Activated T-helper 17 cell treated with anti-CD3 and anti-CD28 coated beads, Interleukin-2, amount 50 U/mL, for 72 hours (primary cell): ENCODE results near the gene MGAT4D. TPM values are rescaled to one million over a fixed set of nuclear protein-coding genes. Genes with fewer than 3 reads are reported as not detected.
"Not testable (repeated sequence)": the region's sequence is repeated elsewhere in the genome, so short reads cannot be mapped to it uniquely, and the experiment has no call there.

ENCODE experiments used
- ATAC-seq: fragments of 150-1000 bp; cut with Tn5 transposase; replicated peaks from 2 replicates; pipeline ENCODE4 v1.10.0; 2021; ENCODE audit warnings: mild to moderate bottlenecking, moderate library complexity
- H3K27ac Mint-ChIP-seq: one replicate; pipeline ENCODE4 v1.8.0; 2022; ENCODE audit warnings: mixed read lengths
- H3K27me3 Mint-ChIP-seq: one replicate; pipeline ENCODE4 v1.8.0; 2022; ENCODE audit warnings: mixed read lengths
- H3K36me3 Mint-ChIP-seq: one replicate; pipeline ENCODE4 v1.8.0; 2022; ENCODE audit warnings: low read depth, mild to moderate bottlenecking, mixed read lengths
- H3K4me1 Mint-ChIP-seq: one replicate; pipeline ENCODE4 v1.8.0; 2022; ENCODE audit warnings: mixed read lengths
- H3K4me3 Mint-ChIP-seq: one replicate; pipeline ENCODE4 v1.8.0; 2022; ENCODE audit warnings: mild to moderate bottlenecking, mixed read lengths
- H3K9me3 Mint-ChIP-seq: one replicate; pipeline ENCODE4 v1.8.0; 2022; ENCODE audit warnings: mixed read lengths
- total RNA-seq, 2 donors: library from RNA; stranded (reverse); gene quantifications; one replicate each; pipeline ENCODE4 v1.2.3, GENCODE V29; 2022

Gene MGAT4D
- total RNA-seq, 2 donors from 2014 or later = not detected

DNA sequence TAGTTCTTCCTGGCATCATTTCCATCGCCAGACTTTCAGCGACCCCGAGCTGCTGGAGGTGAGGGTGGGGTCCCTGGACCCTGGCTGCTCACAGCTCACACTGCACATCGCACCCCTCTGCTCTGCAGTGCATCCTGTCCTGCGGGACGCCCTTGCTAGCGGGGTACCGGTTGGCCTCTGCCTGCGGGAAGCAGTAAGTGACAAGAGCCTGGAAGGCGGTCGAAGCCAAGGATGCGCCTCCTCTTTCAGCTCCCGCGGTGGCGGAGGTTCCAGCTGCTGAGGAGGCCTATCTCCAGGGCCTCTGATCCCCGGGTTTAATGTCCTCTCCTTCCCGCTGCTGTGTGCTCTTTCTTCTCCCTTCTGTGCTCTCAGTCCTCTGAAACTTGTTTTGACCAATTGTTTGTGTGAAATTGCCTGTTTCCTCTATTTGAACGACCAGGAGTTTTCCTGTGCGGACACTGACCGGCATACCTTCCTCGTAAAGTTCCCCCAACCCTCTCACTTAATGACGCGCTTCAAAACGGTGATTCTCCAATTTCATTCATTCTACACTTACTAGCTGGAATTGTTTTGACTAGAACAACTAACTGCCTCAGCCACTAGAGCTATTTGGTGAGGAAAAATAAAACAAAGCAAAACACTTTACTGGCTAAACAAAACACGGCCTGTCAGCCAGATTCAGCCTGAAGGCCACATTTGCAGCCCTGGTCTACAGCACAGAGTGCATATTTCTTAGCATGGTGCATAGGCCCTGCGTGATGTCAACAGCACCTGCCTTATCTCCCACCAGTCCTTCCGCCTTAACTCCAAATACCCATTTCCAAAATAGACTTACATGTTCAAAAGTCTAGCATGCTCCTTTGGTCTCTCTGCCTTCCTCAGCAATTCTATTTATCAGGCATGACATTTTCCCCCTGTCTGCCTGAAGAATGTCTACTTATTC lies 28.0 kb downstream of the MGAT4D start:
- Mint-ChIP-seq H3K27me3 (peaks cover 27% of the 10 kb centered on the region), H3K27ac (no peak overlapping the region), H3K9me3 (no peaks in the 10 kb centered on the region), H3K4me3 (no peak overlapping the region), H3K36me3 (no peaks in the 10 kb centered on the region), H3K4me1 (no peaks in the 10 kb centered on the region)
- ATAC-seq = no peak

DNA sequence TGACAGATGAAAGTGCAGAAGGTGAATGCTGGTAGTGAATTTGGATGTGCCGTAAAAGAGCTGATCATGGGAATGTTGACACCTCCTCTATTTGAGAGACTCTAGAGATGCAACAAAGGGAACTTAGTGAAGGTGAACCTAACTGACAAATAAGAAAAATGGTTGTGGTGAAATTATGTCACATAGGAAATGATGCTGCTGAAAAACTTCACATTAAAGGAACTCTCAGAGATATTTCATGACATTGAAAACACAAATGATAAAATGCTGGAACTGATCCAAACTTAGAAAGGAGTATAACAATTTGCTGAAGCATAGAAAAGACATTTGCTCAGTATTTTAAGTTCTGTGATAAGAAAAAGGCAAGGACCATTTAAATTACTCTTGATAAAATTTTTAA lies 31.9 kb downstream of the MGAT4D start:
- no peaks in the 10 kb centered on the region for H3K36me3 Mint-ChIP-seq
- H3K9me3 Mint-ChIP-seq = no peaks in the 10 kb centered on the region
- H3K27me3 Mint-ChIP-seq = peaks cover 32% of the 10 kb centered on the region
- no peak overlapping the region for H3K27ac Mint-ChIP-seq
- no peak for ATAC-seq
- H3K4me3 Mint-ChIP-seq = no peak overlapping the region
- no peaks in the 10 kb centered on the region for H3K4me1 Mint-ChIP-seq

DNA sequence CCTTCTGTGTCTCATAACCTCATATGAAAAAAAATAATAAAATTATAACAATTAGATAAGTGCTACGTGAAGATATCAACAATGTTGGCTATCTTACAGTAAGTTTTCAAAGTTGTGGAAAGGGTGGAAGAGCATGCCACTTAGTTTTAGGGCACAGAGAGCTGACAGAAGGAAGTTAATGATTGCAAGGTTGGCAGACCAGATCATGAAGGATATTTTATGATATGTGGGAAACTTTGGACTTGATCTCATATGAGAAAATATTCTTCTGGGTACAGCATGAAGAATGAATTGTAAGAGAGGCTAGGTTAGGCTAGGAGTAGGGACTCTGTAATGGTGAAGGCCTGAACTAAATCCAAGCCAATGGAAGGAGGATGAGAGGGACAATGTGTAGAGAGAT lies 34.5 kb downstream of the MGAT4D start:
- Mint-ChIP-seq H3K36me3 (no peaks in the 10 kb centered on the region), H3K27ac (no peak overlapping the region), H3K27me3 (peaks cover 22% of the 10 kb centered on the region), H3K4me3 (no peak overlapping the region), H3K9me3 (no peaks in the 10 kb centered on the region), H3K4me1 (no peaks in the 10 kb centered on the region)
- no peak for ATAC-seq

DNA sequence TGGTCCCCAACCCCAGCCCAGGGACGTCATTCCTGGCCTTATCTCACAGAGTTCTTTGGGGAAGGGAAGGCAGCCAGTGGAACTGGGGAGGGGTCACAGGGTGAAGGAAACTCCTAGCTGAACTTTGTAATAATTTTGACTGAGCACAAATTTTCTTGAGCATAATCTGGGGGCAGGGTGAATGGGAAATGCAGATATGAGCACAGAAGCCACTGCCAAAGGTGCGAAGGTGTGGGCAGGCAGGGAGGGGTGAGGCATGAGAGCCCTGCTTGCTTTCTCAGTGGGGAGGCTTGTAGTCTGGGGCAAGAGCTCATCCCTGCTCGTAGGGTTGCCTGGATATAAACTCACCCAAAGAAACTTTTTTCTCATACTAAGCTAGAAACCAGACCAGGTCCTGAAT lies 34.9 kb downstream of the MGAT4D start:
- Mint-ChIP-seq H3K4me3 (no peak overlapping the region), H3K36me3 (no peaks in the 10 kb centered on the region), H3K27ac (no peak overlapping the region), H3K4me1 (no peaks in the 10 kb centered on the region), H3K27me3 (peaks cover 23% of the 10 kb centered on the region), H3K9me3 (no peaks in the 10 kb centered on the region)
- no peak for ATAC-seq

GRCh38 chr4:140450352-140450751 lies 47.7 kb downstream of the MGAT4D start:
- H3K9me3 Mint-ChIP-seq = no peaks in the 10 kb centered on the region
- no peak overlapping the region for H3K27ac Mint-ChIP-seq
- no peak for ATAC-seq
- H3K27me3 Mint-ChIP-seq = peaks cover 44% of the 10 kb centered on the region
- no peak overlapping the region for H3K4me3 Mint-ChIP-seq
- no peaks in the 10 kb centered on the region for H3K36me3 Mint-ChIP-seq
- no peaks in the 10 kb centered on the region for H3K4me1 Mint-ChIP-seq

- Mint-ChIP-seq H3K27me3 (peaks cover 31% of the 10 kb centered on the region), H3K4me3 (no peak overlapping the region), H3K27ac (no peak overlapping the region), H3K9me3 (no peaks in the 10 kb centered on the region), H3K36me3 (no peaks in the 10 kb centered on the region), H3K4me1 (no peaks in the 10 kb centered on the region)
- ATAC-seq = no peak
Observed at GRCh38 chr4:140448830-140449229, 49.3 kb downstream of the MGAT4D start.

- no peak overlapping the region for H3K4me3 Mint-ChIP-seq
- no peak overlapping the region for H3K27ac Mint-ChIP-seq
- H3K27me3 Mint-ChIP-seq = peaks cover 28% of the 10 kb centered on the region
- H3K4me1 Mint-ChIP-seq = no peaks in the 10 kb centered on the region
- no peaks in the 10 kb centered on the region for H3K36me3 Mint-ChIP-seq
- ATAC-seq = no peak
- H3K9me3 Mint-ChIP-seq = no peaks in the 10 kb centered on the region
Observed at GRCh38 chr4:140448162-140448561, 49.9 kb downstream of the MGAT4D start.

GRCh38 chr4:140444347-140444746 lies 53.7 kb downstream of the MGAT4D start:
- ATAC-seq, H3K9me3 Mint-ChIP-seq, H3K4me3 Mint-ChIP-seq, H3K27ac Mint-ChIP-seq, H3K36me3 Mint-ChIP-seq, H3K4me1 Mint-ChIP-seq: not testable (repeated sequence)
- H3K27me3 Mint-ChIP-seq = peaks cover 23% of the 10 kb centered on the region

DNA sequence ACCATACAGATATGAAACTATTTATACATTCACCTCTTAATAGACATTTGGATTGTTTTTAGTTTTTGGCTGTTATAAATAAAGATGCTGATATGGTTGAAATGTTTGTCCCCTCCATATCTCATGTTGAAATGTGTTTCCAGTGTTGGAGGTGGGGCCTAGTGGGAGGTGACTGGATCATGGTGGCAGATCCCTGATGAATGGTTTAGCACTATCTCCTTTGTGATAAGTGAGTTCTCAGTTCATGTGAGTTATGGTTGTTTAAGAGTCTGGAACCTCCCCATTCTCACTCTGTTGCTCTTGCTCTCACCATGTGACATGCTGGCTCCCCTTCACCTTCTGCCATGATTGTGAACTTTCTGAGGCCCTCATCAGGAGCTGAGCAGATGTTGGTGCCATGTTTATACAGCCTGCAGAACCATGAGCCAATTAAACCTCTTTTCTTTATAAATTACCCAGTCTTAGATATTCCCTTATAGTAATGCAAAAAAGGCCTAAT lies 58.4 kb downstream of the MGAT4D start:
- no peak overlapping the region for H3K4me3 Mint-ChIP-seq
- no peak for ATAC-seq
- no peak overlapping the region for H3K27ac Mint-ChIP-seq
- H3K9me3 Mint-ChIP-seq = no peaks in the 10 kb centered on the region
- no peaks in the 10 kb centered on the region for H3K36me3 Mint-ChIP-seq
- H3K4me1 Mint-ChIP-seq = no peaks in the 10 kb centered on the region
- H3K27me3 Mint-ChIP-seq = no peaks in the 10 kb centered on the region

DNA sequence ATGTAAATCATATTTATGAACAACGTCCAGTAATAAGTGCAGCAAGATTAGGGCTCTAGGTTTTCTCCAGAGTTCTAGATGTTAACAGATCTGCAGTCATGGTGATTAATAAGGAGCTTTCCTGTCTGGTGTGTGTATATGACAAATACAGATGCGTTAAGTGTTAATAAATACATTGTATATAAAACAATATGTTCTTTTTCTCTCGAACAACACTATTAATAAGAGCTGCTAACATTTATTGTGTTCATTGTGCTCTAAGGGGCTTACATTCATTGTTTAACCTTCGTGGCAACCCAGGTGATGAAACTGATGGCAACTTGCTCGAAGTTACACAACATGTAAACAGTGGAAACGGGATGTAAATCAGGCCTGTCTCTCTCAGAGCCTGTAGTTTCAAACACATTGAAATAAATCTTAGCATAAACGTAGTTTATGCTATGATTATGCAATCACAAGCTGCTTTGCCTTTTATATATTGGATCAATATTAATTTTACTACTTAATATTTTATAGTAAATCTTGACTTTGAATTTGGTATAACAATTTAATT lies 70.1 kb downstream of the MGAT4D start:
- Mint-ChIP-seq H3K4me3 (peak overlapping the region; percentile 75), H3K36me3 (no peaks in the 10 kb centered on the region), H3K27ac (no peak overlapping the region), H3K9me3 (no peaks in the 10 kb centered on the region), H3K27me3 (peaks cover 52% of the 10 kb centered on the region), H3K4me1 (peaks cover 4% of the 10 kb centered on the region)
- ATAC-seq = no peak

GRCh38 chr4:140427106-140427918 lies 70.8 kb downstream of the MGAT4D start, which contains the start of gene CLGN:
CLGN (minus strand) TSS chr4:140427648; CDS start chr4:140413078, 14,570 bp downstream.
- H3K36me3 Mint-ChIP-seq = no peaks in the 10 kb centered on the region
- ATAC-seq = peak; percentile 70

GRCh38 chr4:140426610-140427105 lies 71.4 kb downstream of the MGAT4D start:
- no peak overlapping the region for H3K27ac Mint-ChIP-seq
- no peaks in the 10 kb centered on the region for H3K36me3 Mint-ChIP-seq
- peaks cover 4% of the 10 kb centered on the region for H3K4me1 Mint-ChIP-seq
- H3K27me3 Mint-ChIP-seq = peaks cover 51% of the 10 kb centered on the region
- no peak for ATAC-seq
- H3K4me3 Mint-ChIP-seq = peak overlapping the region; percentile 75
- H3K9me3 Mint-ChIP-seq = no peaks in the 10 kb centered on the region

More at GRCh38 chr4:140427106-140427918, 70.8 kb downstream of the MGAT4D start, which contains the start of gene CLGN:
- Mint-ChIP-seq H3K4me3 (peak within 1 kb of the TSS; percentile 75), H3K27ac (no peak within 1 kb of the TSS), H3K4me1 (peaks cover 4% of the 10 kb centered on the region), H3K9me3 (no peaks in the 10 kb centered on the region), H3K27me3 (peaks cover 51% of the 10 kb centered on the region)

GRCh38 chr4:140423106-140423505 lies 75.0 kb downstream of the MGAT4D start:
- no peak overlapping the region for H3K27ac Mint-ChIP-seq
- no peaks in the 10 kb centered on the region for H3K9me3 Mint-ChIP-seq
- H3K27me3 Mint-ChIP-seq = peaks cover 38% of the 10 kb centered on the region
- ATAC-seq = no peak
- H3K4me1 Mint-ChIP-seq = peaks cover 4% of the 10 kb centered on the region
- H3K4me3 Mint-ChIP-seq = no peak overlapping the region
- no peaks in the 10 kb centered on the region for H3K36me3 Mint-ChIP-seq
